Lower leg skin (tissue), 4 donors: Measurements from ENCODE around the gene EZR. TPM values are rescaled to one million over a fixed set of nuclear protein-coding genes. Genes with fewer than 3 reads are reported as not detected.

ENCODE experiments used
- DNase-seq, 2 donors: peaks; one replicate each; pipeline ENCODE4 v3.0.0-alpha.2; 2019; ENCODE audit warnings: low spot score in 2 of 2
- H3K4me3 ChIP-seq: fragments of 200-600 bp; sonication (generic); 2 replicates; pipeline ENCODE4 v1.5.1; 2017; ENCODE audit warnings: mild to moderate bottlenecking, low read depth; ENCODE audit not compliant: poor library complexity, severe bottlenecking
- CTCF ChIP-seq, 3 donors: fragments of 450-650 bp; IDR thresholded peaks; one replicate each; pipeline ENCODE4 v1.5.1; 2016; ENCODE audit warnings: antibody characterized with exemption in 3 of 3, mild to moderate bottlenecking in 3 of 3, moderate library complexity in 2 of 3
- POLR2A ChIP-seq, 2 donors: fragments of 450-650 bp; IDR thresholded peaks; one replicate each; pipeline ENCODE4 v1.6.1; 2016 to 2017; ENCODE audit warnings: antibody characterized with exemption in 2 of 2, mild to moderate bottlenecking in 1 of 2, moderate library complexity in 1 of 2
- WGBS, 2 donors: methylation state at CpG; one replicate each; pipeline ENCODE4 v1.1.5; 2018; 5-methylcytosine and 5-hydroxymethylcytosine counted together
- intact Hi-C: fragments of 100-400 bp; cut with DNase I; formaldehyde crosslinking; loops from one replicate; pipeline ENCODE4 v1.15.0; 2023; ENCODE audit warnings: low total_unique reads
- total RNA-seq, 4 donors: library from RNA; depleted of rRNA; stranded (reverse); fragments of >200 nt; gene quantifications; one replicate each; pipeline ENCODE4 v1.1.0, GENCODE V29; 2016

Gene EZR
- total RNA-seq, 4 donors from 2014 or later: 200 to 235 (median 212) TPM

- no peak for TF ChIP-seq POLR2A (IDR thresholded peaks at IDR 0.05)
- TF ChIP-seq CTCF (IDR thresholded peaks at IDR 0.05): no peak
- 76 to 78% methylated on average over 4 of the region's 4 CpGs for WGBS, 2 donors
- H3K4me3 ChIP-seq: no peak overlapping the region
- DNase-seq: no peak
- intact Hi-C loops: no loop called here
These were observed 42.7 kb upstream of the EZR start for GRCh38 chr6:158861686-158862381.

DNA sequence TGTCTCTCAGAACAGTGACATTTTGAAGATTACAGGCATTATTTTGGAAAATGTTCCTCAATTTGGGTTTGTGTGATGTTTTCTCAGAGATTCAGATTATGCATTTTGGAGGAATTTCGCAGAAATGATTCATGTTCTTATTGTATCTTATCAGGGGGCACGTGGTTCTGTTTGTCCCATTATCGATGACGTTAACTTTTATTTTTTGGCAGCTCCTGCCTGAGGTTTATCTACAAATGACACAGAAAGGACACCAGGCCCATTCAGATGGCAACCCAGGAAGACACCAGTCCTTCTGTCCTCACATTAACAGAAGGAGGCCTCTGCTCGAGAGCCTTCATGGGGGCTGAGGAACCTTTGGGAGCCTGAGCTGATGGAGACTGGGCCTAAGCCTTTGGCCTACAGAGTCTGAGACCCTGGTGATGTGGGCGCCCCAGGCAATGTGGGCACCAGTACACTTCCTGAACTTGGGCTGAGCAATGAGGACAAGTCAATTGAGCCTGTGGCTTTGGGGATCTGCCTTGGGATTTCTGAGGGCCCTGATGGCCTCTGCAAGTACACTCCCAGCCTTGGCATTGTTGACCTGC lies 41.2 kb upstream of the EZR start:
- 95 to 98% methylated on average over 6 of the region's 6 CpGs for WGBS, 2 donors
- TF ChIP-seq POLR2A (IDR thresholded peaks at IDR 0.05): no peak
- no peak overlapping the region for H3K4me3 ChIP-seq
- peak in 1 of 2 donors; percentile 76 for DNase-seq
- intact Hi-C loops: no loop called here

DNA sequence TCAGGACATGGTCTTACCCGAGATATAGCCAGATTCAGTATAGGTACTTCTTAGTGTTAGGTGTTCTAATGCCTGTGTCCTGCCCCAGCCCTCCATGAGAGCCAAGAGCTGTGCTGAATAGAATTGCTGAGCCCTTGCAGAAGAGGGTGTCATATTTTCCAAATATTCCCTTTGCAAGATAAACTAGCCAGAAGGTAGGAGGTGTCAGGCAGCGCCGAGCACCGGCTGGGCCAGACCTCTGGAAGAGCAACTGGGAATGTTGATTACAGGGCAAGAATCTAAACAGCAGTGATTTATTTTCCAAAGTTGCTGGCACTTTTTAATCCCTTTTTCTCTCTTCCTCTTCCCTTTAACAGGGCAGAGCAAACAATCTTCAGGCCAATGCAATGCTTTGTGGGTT lies 37.1 kb upstream of the EZR start:
- H3K4me3 ChIP-seq: no peak overlapping the region
- DNase-seq: peak in 1 of 2 donors; percentile 58
- TF ChIP-seq CTCF (IDR thresholded peaks at IDR 0.05): no peak
- no peak for TF ChIP-seq POLR2A (IDR thresholded peaks at IDR 0.05)
- 51 to 64% methylated on average over 4 of the region's 4 CpGs for WGBS, 2 donors
- intact Hi-C loops: no loop called here

DNA sequence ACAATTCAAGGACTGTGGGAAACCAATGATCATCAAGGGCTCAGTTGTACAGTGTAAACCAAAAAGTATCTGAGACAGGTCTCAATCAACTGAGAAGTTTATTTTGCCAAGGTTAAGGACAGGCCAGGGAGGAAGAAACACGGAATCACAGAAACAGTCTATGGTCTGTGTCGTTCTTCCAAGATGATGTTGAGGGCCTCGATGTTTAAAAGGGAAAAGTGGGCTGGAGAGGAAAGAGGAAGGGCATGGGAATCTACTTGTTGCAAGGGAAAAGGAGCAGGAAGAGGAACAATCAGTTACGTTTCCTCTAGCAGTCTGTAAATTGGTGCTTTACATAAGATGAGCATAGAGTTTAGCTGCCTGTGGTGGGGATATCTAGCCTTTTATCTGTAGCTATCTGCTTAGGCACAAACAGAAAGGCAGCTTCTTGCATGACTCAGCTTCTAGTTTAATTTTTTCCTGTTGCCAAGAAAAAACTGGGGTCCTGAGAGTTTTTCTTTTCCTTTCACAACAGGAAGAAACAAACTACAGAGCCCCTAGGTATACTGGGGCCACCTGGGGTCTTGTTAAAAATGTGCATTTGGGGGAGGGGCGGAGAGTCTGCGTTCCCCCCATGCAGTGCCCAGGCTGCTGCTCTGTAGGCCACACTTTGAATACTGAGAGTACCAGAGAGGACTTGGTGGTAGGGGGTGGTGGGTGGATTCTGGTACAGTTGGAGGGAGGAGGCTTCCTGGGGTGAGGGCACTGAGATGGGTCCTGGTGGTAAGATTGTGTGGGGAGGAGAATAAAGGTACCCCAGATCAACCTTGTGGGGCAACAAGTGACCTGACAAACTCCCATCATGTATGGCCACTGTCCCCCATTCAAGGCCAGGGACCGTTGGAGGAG lies 35.3 kb upstream of the EZR start:
- WGBS, 2 donors: 66 to 76% methylated on average over 7 of the region's 7 CpGs
- intact Hi-C loops: no loop called here
- TF ChIP-seq POLR2A (IDR thresholded peaks at IDR 0.05) (no peak), CTCF (IDR thresholded peaks at IDR 0.05) (no peak)

GRCh38 chr6:158853880-158854213 lies 34.7 kb upstream of the EZR start:
- 62 to 78% methylated on average over 6 of the region's 6 CpGs for WGBS, 2 donors
- no peak for DNase-seq
- TF ChIP-seq POLR2A (IDR thresholded peaks at IDR 0.05) (no peak), CTCF (IDR thresholded peaks at IDR 0.05) (no peak)
- intact Hi-C loops: no loop called here
- H3K4me3 ChIP-seq: no peak overlapping the region

More for the DNA sequence above, 35.3 kb upstream of the EZR start:
- no peak overlapping the region for H3K4me3 ChIP-seq
- peak in 1 of 2 donors; percentile 86 for DNase-seq
